Measurements from ENCODE around the gene BTAF1.

Gene BTAF1

GRCh38 chr10:91931526-91932190 is 8.1 kb downstream of the BTAF1 start:
- no peak for DNase-seq (ENCODE audit: extremely low spot score)
- CTCF ChIA-PET: no interaction called here

DNA sequence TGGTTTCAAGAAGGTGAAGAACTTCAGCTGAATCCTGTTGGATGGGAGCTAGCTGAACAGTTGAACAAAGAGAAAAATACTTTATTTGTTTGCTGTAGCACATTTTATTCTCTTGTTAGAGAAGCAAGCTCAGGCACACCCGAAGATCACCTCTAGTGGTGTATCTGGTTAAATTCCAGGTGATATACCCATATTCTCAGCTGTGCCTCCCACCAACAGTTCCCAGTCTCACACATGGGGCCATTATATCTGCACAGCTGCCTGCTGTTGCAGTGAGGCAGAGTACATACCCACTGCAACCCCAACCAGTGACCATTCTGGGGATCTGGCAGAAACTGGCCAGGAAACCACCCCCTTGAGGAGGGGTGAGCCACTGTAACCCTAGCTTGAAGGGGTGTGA is 9.2 kb downstream of the BTAF1 start:
- CTCF ChIA-PET: no interaction called here

More at GRCh38 chr10:91931526-91932190, 8.1 kb downstream of the BTAF1 start:
- POLR2A ChIA-PET: no interaction called here
- TF ChIP-seq, protein P1, sequence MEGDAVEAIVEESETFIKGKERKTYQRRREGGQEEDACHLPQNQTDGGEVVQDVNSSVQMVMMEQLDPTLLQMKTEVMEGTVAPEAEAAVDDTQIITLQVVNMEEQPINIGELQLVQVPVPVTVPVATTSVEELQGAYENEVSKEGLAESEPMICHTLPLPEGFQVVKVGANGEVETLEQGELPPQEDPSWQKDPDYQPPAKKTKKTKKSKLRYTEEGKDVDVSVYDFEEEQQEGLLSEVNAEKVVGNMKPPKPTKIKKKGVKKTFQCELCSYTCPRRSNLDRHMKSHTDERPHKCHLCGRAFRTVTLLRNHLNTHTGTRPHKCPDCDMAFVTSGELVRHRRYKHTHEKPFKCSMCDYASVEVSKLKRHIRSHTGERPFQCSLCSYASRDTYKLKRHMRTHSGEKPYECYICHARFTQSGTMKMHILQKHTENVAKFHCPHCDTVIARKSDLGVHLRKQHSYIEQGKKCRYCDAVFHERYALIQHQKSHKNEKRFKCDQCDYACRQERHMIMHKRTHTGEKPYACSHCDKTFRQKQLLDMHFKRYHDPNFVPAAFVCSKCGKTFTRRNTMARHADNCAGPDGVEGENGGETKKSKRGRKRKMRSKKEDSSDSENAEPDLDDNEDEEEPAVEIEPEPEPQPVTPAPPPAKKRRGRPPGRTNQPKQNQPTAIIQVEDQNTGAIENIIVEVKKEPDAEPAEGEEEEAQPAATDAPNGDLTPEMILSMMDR (IDR thresholded peaks at IDR 0.05; ENCODE audit: control extremely low read depth, extremely low read depth, low read depth, missing control alignments): no peak

GRCh38 chr10:91935886-91936285 is 12.3 kb downstream of the BTAF1 start:
- ChIA-PET POLR2A (interaction anchor here (0.6 to 0.7 kb wide), 2 partner anchors 8 to 1030 kb away, joined by 4 to 5 read pairs; no protein-coding TSS in a partner anchor), CTCF (interaction anchor here (1.2 kb wide), 1 partner anchor 9 kb away, joined by 4 read pairs; no protein-coding TSS in a partner anchor)
- no peak for DNase-seq (ENCODE audit: extremely low spot score)
- TF ChIP-seq, protein P1 (IDR thresholded peaks at IDR 0.05; ENCODE audit: control extremely low read depth, extremely low read depth, low read depth, missing control alignments): no peak

More for the DNA sequence above, 9.2 kb downstream of the BTAF1 start:
- POLR2A ChIA-PET: interaction anchor here (0.6 to 2.4 kb wide), 3 partner anchors 9 to 501 kb away, joined by 3 to 8 read pairs (median 3); partner anchors contain the start of gene BTAF1
- DNase-seq (ENCODE audit: extremely low spot score): no peak
- TF ChIP-seq, protein P1 (IDR thresholded peaks at IDR 0.05; ENCODE audit: control extremely low read depth, extremely low read depth, low read depth, missing control alignments): no peak

- POLR2A ChIA-PET: no interaction called here
- TF ChIP-seq, protein P1 (IDR thresholded peaks at IDR 0.05; ENCODE audit: control extremely low read depth, extremely low read depth, low read depth, missing control alignments): no peak
- DNase-seq (ENCODE audit: extremely low spot score): no peak
- CTCF ChIA-PET: interaction anchor here (1.1 to 1.3 kb wide), 2 partner anchors 10 to 14 kb away, joined by 3 read pairs; no protein-coding TSS in a partner anchor
Observed at GRCh38 chr10:91939653-91940052, 16.1 kb downstream of the BTAF1 start.

- POLR2A ChIA-PET: no interaction called here
- DNase-seq (ENCODE audit: extremely low spot score): no peak
- TF ChIP-seq, protein P1 (IDR thresholded peaks at IDR 0.05; ENCODE audit: control extremely low read depth, extremely low read depth, low read depth, missing control alignments): no peak
- CTCF ChIA-PET: interaction anchor here (1.6 to 2.4 kb wide), 2 partner anchors 10 to 24 kb away, joined by 4 to 8 read pairs; no protein-coding TSS in a partner anchor
Observed at GRCh38 chr10:91941426-91941825, 17.9 kb downstream of the BTAF1 start.

DNA sequence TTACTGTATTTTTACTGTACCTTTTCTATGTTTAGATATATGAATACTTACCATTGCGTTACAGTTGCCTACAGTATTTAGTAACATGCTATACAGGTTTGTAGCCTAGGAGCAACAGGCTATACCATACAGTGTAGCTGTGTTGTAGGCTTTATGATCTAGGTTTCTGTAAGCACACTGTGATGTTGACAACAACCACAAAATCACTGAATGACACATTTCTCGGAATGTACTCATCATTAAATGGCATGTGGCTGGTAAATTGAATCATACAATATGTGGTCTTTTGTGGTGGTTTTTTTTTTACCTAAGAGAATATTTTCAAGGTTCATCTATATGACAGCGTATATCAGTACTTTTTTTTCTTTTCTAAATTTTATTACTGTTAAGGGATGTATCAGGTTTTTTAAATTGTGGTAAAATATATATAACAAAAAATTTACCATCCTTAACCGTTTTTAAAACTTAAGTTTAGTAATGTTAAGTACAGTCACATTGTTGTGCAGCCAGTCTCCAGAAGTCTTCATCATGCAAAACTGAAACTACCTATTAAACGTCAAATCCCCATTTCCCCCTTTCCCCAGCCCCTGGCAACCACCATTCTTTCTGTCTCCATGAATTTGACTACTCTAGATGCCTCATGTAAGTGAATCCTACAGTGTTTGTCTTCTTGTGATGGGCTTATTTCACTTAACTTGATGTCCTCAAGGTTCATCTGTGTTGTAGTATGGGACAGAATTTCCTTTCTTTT is 21.5 kb downstream of the BTAF1 start:
- POLR2A ChIA-PET: no interaction called here
- TF ChIP-seq, protein P1 (IDR thresholded peaks at IDR 0.05; ENCODE audit: control extremely low read depth, extremely low read depth, low read depth, missing control alignments): no peak
- CTCF ChIA-PET: interaction anchor here (1.1 kb wide), 1 partner anchor 67 kb away, joined by 3 read pairs; no protein-coding TSS in a partner anchor
- DNase-seq (ENCODE audit: extremely low spot score): no peak
